Erythroblast (primary cell): Measurements from ENCODE around the gene DHTKD1.
"Not testable (repeated sequence)": the region's sequence is repeated elsewhere in the genome, so short reads cannot be mapped to it uniquely, and the experiment has no call there.

Source experiments
- GATA1 ChIP-seq: IDR thresholded peaks from 2 replicates; pipeline ENCODE4 v1.6.1; 2011; ENCODE audit warnings: low read depth, mild to moderate bottlenecking, control low read depth, low read length, moderate library complexity
- POLR2A ChIP-seq: IDR thresholded peaks from 2 replicates; pipeline ENCODE4 v1.6.1; 2011; ENCODE audit warnings: mild to moderate bottlenecking, low read length

DNA sequence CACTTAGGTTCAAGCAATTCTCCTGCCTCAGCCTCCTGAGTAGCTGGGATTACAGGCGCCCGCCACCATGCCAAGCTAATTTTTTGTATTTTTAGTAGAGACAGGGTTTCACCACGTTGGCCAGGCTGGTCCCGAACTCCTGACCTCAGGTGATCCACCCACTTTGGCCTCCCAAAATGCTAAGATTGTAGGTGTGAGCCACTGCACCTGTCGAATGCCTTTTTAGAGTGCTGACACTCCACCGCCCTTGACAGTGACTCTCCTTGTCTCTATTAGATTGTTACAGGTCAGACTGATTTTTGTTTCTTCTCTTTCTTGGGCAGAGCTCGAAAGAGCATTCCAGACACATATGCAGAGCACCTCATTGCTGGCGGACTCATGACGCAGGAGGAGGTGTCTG lies 28.6 kb downstream of the DHTKD1 start:
- TF ChIP-seq POLR2A, GATA1: not testable (repeated sequence)
